Glutamatergic neuron (in vitro differentiated cells): ENCODE measurements around the gene COG1. TPM values are rescaled to one million over a fixed set of nuclear protein-coding genes. Genes with fewer than 3 reads are reported as not detected.

Source experiments
- DNase-seq: peaks from one replicate; pipeline ENCODE4 v3.0.0; 2022
- H3K27ac Mint-ChIP-seq: one replicate; pipeline ENCODE4 v1.8.0; 2020; ENCODE audit warnings: mild to moderate bottlenecking, mixed read lengths, inconsistent platforms; ENCODE audit not compliant: unreplicated experiment
- H3K27me3 Mint-ChIP-seq: one replicate; pipeline ENCODE4 v1.8.0; 2020; ENCODE audit warnings: mild to moderate bottlenecking, moderate library complexity, mixed read lengths, inconsistent platforms; ENCODE audit not compliant: unreplicated experiment
- H3K36me3 Mint-ChIP-seq: one replicate; pipeline ENCODE4 v1.8.0; 2020; ENCODE audit warnings: mild to moderate bottlenecking, mixed read lengths, inconsistent platforms; ENCODE audit not compliant: unreplicated experiment
- H3K4me1 Mint-ChIP-seq: one replicate; pipeline ENCODE4 v1.8.0; 2020; ENCODE audit warnings: mild to moderate bottlenecking, low read depth, mixed read lengths, inconsistent platforms; ENCODE audit not compliant: unreplicated experiment
- H3K4me3 Mint-ChIP-seq: one replicate; pipeline ENCODE4 v1.8.0; 2020; ENCODE audit warnings: mild to moderate bottlenecking, mixed read lengths, inconsistent platforms; ENCODE audit not compliant: unreplicated experiment
- H3K9me3 Mint-ChIP-seq: one replicate; pipeline ENCODE4 v1.8.0; 2020; ENCODE audit warnings: mild to moderate bottlenecking, moderate library complexity, mixed read lengths, inconsistent platforms; ENCODE audit not compliant: unreplicated experiment
- total RNA-seq: library from RNA; stranded (reverse); fragmentation: NEBNext Ultra II Directional; extraction: Animal tissue kit (Norgen Biotek cat#: 25700); gene quantifications from one replicate; pipeline ENCODE4 v1.2.1, GENCODE V29; 2021; ENCODE audit not compliant: unreplicated experiment
- TF ChIP-seq, protein P1 (sequence below): fragments of 200-600 bp; sonication (generic); IDR thresholded peaks from one replicate; pipeline ENCODE4 v1.5.0; 2021; ENCODE audit not compliant: partially characterized antibody, unreplicated experiment

COG1 gene
- total RNA-seq, 1 donor from 2014 or later, result 43.1 TPM

GRCh38 chr17:73166731-73167581 is 25.9 kb upstream of the COG1 start:
- H3K4me1 Mint-ChIP-seq, result peaks cover 45% of the 10 kb centered on the region
- peak overlapping the region; percentile 88 for H3K27ac Mint-ChIP-seq
- H3K9me3 Mint-ChIP-seq, result peaks cover 18% of the 10 kb centered on the region
- TF ChIP-seq, protein P1, sequence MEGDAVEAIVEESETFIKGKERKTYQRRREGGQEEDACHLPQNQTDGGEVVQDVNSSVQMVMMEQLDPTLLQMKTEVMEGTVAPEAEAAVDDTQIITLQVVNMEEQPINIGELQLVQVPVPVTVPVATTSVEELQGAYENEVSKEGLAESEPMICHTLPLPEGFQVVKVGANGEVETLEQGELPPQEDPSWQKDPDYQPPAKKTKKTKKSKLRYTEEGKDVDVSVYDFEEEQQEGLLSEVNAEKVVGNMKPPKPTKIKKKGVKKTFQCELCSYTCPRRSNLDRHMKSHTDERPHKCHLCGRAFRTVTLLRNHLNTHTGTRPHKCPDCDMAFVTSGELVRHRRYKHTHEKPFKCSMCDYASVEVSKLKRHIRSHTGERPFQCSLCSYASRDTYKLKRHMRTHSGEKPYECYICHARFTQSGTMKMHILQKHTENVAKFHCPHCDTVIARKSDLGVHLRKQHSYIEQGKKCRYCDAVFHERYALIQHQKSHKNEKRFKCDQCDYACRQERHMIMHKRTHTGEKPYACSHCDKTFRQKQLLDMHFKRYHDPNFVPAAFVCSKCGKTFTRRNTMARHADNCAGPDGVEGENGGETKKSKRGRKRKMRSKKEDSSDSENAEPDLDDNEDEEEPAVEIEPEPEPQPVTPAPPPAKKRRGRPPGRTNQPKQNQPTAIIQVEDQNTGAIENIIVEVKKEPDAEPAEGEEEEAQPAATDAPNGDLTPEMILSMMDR, result no peak
- peak overlapping the region; percentile 93 for H3K4me3 Mint-ChIP-seq
- no peak for DNase-seq
- peaks cover 18% of the 10 kb centered on the region for H3K36me3 Mint-ChIP-seq
- H3K27me3 Mint-ChIP-seq, result peaks cover 11% of the 10 kb centered on the region

DNA sequence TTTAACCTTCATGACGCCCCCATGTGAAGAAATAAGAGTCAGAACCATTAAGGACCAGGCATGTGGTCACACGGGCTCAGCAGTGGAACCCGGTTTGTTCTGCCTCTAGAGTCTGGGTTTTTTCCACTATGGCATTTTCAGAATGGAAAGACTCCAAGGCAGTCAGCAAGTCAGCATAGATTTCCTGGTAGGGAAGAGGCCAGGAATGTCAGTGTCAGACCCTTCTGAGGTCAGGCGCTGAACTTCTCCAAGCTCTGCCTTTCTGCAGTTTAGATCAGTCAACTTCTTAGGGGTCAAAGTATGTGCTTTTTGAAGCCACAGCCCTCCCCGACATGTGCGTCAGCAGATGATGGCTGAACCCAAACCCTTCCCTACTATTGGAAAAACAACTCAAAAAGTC is 24.2 kb upstream of the COG1 start:
- Mint-ChIP-seq H3K9me3 (peaks cover 18% of the 10 kb centered on the region), H3K4me3 (peak overlapping the region; percentile 93), H3K4me1 (peaks cover 36% of the 10 kb centered on the region), H3K27me3 (peaks cover 8% of the 10 kb centered on the region), H3K27ac (no peak overlapping the region), H3K36me3 (peaks cover 18% of the 10 kb centered on the region)
- TF ChIP-seq, protein P1, result no peak
- DNase-seq, result no peak

GRCh38 chr17:73170324-73170723 is 22.5 kb upstream of the COG1 start:
- Mint-ChIP-seq H3K36me3 (peaks cover 18% of the 10 kb centered on the region), H3K4me3 (peak overlapping the region; percentile 35), H3K27me3 (peaks cover 6% of the 10 kb centered on the region), H3K27ac (no peak overlapping the region), H3K4me1 (peaks cover 31% of the 10 kb centered on the region), H3K9me3 (peaks cover 12% of the 10 kb centered on the region)
- no peak for DNase-seq
- TF ChIP-seq, protein P1, result no peak

GRCh38 chr17:73172252-73172651 is 20.6 kb upstream of the COG1 start:
- Mint-ChIP-seq H3K27ac (no peak overlapping the region), H3K4me3 (no peak overlapping the region), H3K27me3 (peaks cover 3% of the 10 kb centered on the region), H3K9me3 (peaks cover 6% of the 10 kb centered on the region), H3K4me1 (peaks cover 29% of the 10 kb centered on the region), H3K36me3 (peaks cover 18% of the 10 kb centered on the region)
- TF ChIP-seq, protein P1, result no peak
- DNase-seq, result no peak

GRCh38 chr17:73174126-73174525 is 18.7 kb upstream of the COG1 start:
- Mint-ChIP-seq H3K27ac (no peak overlapping the region), H3K27me3 (peaks cover 3% of the 10 kb centered on the region), H3K4me1 (peaks cover 19% of the 10 kb centered on the region), H3K4me3 (no peak overlapping the region), H3K9me3 (peaks cover 6% of the 10 kb centered on the region), H3K36me3 (peaks cover 13% of the 10 kb centered on the region)
- TF ChIP-seq, protein P1, result no peak
- DNase-seq, result no peak
